ENCODE results near the gene ADAMTS14.

The ADAMTS14 gene

GRCh38 chr10:70714245-70714644 lies 41.9 kb downstream of the ADAMTS14 start:
- no peak overlapping the region for H3K4me3 ChIP-seq (ENCODE audit: low read length)
- H3F3A ChIP-seq (ENCODE audit: control insufficient read depth, insufficient read depth) = no peaks in the 10 kb centered on the region
- no peaks in the 10 kb centered on the region for H4K20me1 ChIP-seq (ENCODE audit: control insufficient read depth, insufficient read depth, low read depth, low read length)
- H3K79me2 ChIP-seq (ENCODE audit: control insufficient read depth, low read length) = no peaks in the 10 kb centered on the region
- no peak overlapping the region for H3K4me2 ChIP-seq (ENCODE audit: low read length)
- H3K27ac ChIP-seq (ENCODE audit: low read depth, low read length) = no peak overlapping the region
- H3K36me3 ChIP-seq (ENCODE audit: control insufficient read depth, low read length) = no peaks in the 10 kb centered on the region
- TF ChIP-seq EZH2phosphoT487 (IDR thresholded peaks at IDR 0.05; ENCODE audit: borderline replicate concordance, low read length) (no peak), CTCF (IDR thresholded peaks at IDR 0.05; ENCODE audit: low read depth, low read length, poor library complexity, severe bottlenecking) (no peak)
- no peaks in the 10 kb centered on the region for H3K9me2 ChIP-seq (replicated peaks; ENCODE audit: control insufficient read depth, low read length)
- H3K9me3 ChIP-seq (ENCODE audit: control insufficient read depth, insufficient read depth, low read length) = no peaks in the 10 kb centered on the region
- no peaks in the 10 kb centered on the region for H3K4me1 ChIP-seq (ENCODE audit: control insufficient read depth, low read length)
- H3K27me3 ChIP-seq (ENCODE audit: control insufficient read depth, low read length) = no peaks in the 10 kb centered on the region

- H4K20me1 ChIP-seq (ENCODE audit: control insufficient read depth, insufficient read depth, low read depth, low read length) = no peaks in the 10 kb centered on the region
- H3K4me3 ChIP-seq (ENCODE audit: low read length) = no peak overlapping the region
- no peaks in the 10 kb centered on the region for H3K27me3 ChIP-seq (ENCODE audit: control insufficient read depth, low read length)
- no peaks in the 10 kb centered on the region for H3K4me1 ChIP-seq (ENCODE audit: control insufficient read depth, low read length)
- no peak overlapping the region for H3K4me2 ChIP-seq (ENCODE audit: low read length)
- H3K9me2 ChIP-seq (replicated peaks; ENCODE audit: control insufficient read depth, low read length) = no peaks in the 10 kb centered on the region
- TF ChIP-seq CTCF (IDR thresholded peaks at IDR 0.05; ENCODE audit: low read depth, low read length, poor library complexity, severe bottlenecking) = no peak
- no peak for TF ChIP-seq EZH2phosphoT487 (IDR thresholded peaks at IDR 0.05; ENCODE audit: borderline replicate concordance, low read length)
- no peak overlapping the region for H3K27ac ChIP-seq (ENCODE audit: low read depth, low read length)
- H3K36me3 ChIP-seq (ENCODE audit: control insufficient read depth, low read length) = no peaks in the 10 kb centered on the region
- no peaks in the 10 kb centered on the region for H3K79me2 ChIP-seq (ENCODE audit: control insufficient read depth, low read length)
- H3K9me3 ChIP-seq (ENCODE audit: control insufficient read depth, insufficient read depth, low read length) = no peaks in the 10 kb centered on the region
- H3F3A ChIP-seq (ENCODE audit: control insufficient read depth, insufficient read depth) = no peaks in the 10 kb centered on the region
Measured at GRCh38 chr10:70714951-70715350, 42.6 kb downstream of the ADAMTS14 start.

- Histone ChIP-seq H3K9me2 (replicated peaks; ENCODE audit: control insufficient read depth, low read length) (no peaks in the 10 kb centered on the region), H3K79me2 (ENCODE audit: control insufficient read depth, low read length) (no peaks in the 10 kb centered on the region), H4K20me1 (ENCODE audit: control insufficient read depth, insufficient read depth, low read depth, low read length) (no peaks in the 10 kb centered on the region), H3F3A (ENCODE audit: control insufficient read depth, insufficient read depth) (no peaks in the 10 kb centered on the region), H3K4me3 (ENCODE audit: low read length) (no peak overlapping the region), H3K36me3 (ENCODE audit: control insufficient read depth, low read length) (no peaks in the 10 kb centered on the region), H3K9me3 (ENCODE audit: control insufficient read depth, insufficient read depth, low read length) (no peaks in the 10 kb centered on the region), H3K27me3 (ENCODE audit: control insufficient read depth, low read length) (no peaks in the 10 kb centered on the region), H3K27ac (ENCODE audit: low read depth, low read length) (no peak overlapping the region), H3K4me1 (ENCODE audit: control insufficient read depth, low read length) (no peaks in the 10 kb centered on the region), H3K4me2 (ENCODE audit: low read length) (no peak overlapping the region)
- TF ChIP-seq EZH2phosphoT487 (IDR thresholded peaks at IDR 0.05; ENCODE audit: borderline replicate concordance, low read length) (no peak), CTCF (IDR thresholded peaks at IDR 0.05; ENCODE audit: low read depth, low read length, poor library complexity, severe bottlenecking) (no peak)
Measured at GRCh38 chr10:70715853-70716795, 43.8 kb downstream of the ADAMTS14 start.

All from DOHH2 (cell line).